GM10266 (cell line): ENCODE data around the gene NEDD9.

Source experiments
- DNase-seq: peaks from one replicate; pipeline ENCODE4 v3.0.0; 2012; ENCODE audit errors: extremely low spot score
- TF ChIP-seq, protein P1 (sequence below): IDR thresholded peaks from 2 replicates; pipeline ENCODE4 v1.5.1; 2012; ENCODE audit warnings: mild to moderate bottlenecking, low read depth; ENCODE audit not compliant: control insufficient read depth, insufficient read depth; ENCODE audit errors: missing control alignments

The NEDD9 gene

DNA sequence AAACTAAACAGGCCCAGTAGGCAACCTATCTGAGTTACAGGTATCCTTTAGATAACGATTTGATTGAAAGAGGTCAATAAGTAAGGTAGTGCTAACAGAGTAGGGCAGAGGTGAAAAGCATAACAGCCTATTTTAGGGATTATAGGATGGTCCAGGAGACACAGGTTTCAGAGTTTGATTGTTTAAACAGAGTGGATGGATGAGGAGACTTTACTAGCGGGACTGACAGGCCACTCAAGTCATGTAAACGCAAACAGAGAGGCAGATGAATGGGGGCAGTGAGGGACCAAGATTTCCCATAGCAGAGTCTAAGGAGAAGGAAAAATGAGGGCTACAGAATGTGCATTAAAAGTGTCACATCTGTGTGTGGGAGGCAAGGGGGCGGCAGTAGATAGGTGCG is 4.8 kb downstream of the NEDD9 start:
- TF ChIP-seq, protein P1, sequence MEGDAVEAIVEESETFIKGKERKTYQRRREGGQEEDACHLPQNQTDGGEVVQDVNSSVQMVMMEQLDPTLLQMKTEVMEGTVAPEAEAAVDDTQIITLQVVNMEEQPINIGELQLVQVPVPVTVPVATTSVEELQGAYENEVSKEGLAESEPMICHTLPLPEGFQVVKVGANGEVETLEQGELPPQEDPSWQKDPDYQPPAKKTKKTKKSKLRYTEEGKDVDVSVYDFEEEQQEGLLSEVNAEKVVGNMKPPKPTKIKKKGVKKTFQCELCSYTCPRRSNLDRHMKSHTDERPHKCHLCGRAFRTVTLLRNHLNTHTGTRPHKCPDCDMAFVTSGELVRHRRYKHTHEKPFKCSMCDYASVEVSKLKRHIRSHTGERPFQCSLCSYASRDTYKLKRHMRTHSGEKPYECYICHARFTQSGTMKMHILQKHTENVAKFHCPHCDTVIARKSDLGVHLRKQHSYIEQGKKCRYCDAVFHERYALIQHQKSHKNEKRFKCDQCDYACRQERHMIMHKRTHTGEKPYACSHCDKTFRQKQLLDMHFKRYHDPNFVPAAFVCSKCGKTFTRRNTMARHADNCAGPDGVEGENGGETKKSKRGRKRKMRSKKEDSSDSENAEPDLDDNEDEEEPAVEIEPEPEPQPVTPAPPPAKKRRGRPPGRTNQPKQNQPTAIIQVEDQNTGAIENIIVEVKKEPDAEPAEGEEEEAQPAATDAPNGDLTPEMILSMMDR = no peak
- DNase-seq = no peak

DNA sequence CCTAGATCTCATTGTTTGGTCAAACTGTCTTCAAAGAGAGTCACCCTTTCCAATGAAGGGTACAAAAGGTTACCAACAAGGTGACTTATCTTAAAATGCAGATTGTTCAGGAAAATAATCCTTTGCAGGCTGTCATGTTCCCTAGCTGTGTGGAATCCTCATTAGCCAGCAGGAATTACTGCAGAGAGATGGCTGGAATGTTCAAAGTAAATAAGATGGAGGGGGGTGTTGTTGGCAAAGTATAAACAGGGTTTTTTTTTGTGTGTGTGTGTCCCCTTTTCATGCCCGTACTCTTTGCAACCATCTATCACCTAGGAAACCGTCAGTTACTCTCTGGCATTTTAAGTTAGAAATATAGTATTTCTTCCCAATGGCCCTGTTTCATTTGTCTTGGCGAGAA is 6.5 kb downstream of the NEDD9 start:
- no peak for DNase-seq
- TF ChIP-seq, protein P1 = no peak

DNA sequence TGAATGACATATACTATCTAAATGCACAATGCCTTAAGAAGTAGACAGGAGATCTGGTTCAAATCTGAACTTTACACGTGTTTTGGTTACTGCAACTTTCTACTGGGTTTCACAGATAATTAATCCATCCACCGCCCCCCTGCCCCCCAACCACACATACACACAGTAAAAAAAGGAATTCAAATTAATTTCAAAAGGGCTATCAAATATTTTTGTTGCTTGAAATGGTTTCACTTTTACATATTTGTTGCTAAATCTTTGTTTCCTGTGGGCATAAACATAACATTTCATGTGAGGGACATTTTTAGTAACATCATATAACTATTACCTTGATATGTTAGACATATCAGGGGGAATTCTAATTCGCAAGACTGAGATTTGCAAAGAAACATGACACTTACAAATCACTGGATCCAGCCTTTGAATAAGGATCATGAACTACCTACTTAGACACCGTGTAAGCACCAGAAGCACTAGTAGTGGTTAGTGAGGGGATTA is 7.5 kb downstream of the NEDD9 start:
- DNase-seq = no peak
- TF ChIP-seq, protein P1 = no peak

DNA sequence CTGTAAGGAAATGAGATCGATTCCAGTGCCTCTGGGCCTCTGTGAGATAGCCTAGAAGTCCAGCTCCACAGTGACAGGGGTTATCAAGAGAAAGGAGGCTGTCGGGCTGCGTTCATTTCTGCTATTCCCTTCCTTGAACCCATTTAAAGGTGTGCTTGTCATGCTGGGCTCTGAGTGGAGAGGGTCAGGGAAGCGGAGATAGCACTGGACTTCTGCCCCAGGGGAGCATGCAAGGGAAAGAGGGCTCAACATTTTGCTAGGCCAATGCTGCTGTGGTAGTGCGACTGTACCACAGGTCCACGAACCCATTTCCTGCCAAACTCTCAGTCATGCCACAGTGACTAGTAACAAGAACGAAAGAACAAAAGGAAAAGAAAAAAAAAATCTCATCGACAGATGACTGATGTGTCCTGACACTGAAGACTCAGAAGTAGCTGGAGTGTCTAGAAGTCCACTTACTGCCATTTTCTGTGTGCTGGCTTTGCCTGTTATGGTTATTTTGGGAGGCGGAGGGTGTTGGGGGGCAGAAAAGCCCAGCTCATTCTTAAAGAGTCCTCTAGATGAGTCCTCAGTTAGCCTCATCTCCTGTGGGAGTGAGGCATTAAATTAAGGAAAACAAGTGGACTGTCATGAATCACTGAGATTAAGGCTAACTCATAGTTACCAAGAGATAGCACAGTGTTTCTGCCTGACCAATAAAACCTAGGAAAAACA is 8.1 kb downstream of the NEDD9 start:
- no peak for DNase-seq

DNA sequence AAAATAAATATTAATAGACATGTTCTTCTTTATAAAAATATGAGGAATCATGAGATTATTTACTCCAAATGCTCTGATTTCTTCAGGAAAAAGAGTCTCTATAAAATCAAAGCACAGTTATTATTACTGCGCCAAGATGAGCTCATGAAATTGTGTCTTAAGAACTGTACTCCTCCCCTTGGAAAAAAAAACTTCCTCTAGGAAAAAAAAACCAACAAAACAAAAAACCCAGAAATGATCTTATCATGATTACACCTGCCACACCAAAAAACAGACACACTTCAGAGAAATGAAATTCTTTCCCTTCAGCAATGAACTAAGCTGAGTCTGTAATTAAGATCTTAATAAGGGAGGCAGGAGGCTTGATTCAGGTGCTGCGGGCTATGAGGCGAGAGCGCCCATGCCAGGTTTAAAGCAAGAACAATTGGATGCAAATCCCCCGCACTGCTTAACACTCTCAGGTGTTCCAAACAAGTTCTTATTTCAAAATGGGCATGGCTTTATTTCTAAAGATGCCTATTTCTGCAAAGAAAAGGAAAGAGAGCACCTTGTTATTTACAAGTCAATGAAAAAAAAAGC is 9.1 kb downstream of the NEDD9 start:
- TF ChIP-seq, protein P1 = no peak
- no peak for DNase-seq

More for the DNA sequence above, 8.1 kb downstream of the NEDD9 start:
- TF ChIP-seq, protein P1 = no peak

DNA sequence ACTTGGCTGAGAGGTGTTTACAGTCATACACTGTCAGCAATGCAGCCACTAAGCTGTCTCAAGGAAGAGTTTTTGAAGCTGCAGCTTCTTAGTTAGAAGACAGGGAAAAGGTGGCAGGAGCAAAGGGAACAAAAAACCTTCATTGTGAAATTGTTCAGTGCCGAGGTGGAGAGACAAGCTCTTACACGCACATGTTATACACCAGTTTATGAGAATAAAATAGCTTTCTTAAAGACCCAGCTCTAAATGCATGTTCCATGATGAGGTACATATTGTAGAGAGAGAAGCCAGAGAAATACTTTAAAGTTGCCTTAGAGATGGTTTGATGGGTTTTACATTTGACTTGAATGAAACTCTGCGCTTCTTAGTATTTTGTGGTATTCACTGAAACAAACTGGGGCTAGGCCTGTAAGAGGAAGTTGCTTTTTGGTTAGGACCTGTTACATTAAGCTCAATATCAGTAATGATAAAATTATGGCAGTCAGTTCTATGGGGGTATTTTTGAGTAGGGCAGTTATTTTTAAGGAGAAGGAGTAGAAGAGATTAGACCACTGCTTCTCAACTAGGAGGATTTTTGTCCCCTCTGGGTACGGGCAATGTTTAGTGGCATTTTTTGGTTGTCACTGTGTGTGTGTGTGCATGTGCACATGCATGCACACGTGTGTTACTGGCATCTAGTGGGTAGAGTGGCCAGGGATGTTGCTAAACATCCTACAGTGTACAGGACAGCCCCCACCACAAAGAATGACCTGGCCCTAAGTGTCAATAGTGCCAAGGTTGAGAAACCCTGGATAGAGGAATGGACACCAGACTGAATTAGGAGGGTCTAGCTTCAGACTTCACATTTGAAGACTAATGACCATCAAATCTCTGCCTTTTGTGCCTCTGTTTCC is 9.8 kb downstream of the NEDD9 start:
- no peak for DNase-seq
- TF ChIP-seq, protein P1 = no peak
